GM18951 (cell line): ENCODE measurements around the gene GAS7.

Experiments
- POLR2A ChIP-seq: IDR thresholded peaks from 4 replicates; pipeline ENCODE4 v1.6.1; 2011; ENCODE audit warnings: mild to moderate bottlenecking; ENCODE audit not compliant: insufficient read length, insufficient read depth; ENCODE audit errors: extremely low read depth
- in situ Hi-C: fragments of 300-500 bp; cut with MboI; formaldehyde crosslinking; loops from one replicate; pipeline ENCODE4 v1.12.0; 2022; ENCODE audit warnings: low sequenced_read_pairs, mixed read lengths, inconsistent platforms; ENCODE audit not compliant: unreplicated experiment

The GAS7 gene

DNA sequence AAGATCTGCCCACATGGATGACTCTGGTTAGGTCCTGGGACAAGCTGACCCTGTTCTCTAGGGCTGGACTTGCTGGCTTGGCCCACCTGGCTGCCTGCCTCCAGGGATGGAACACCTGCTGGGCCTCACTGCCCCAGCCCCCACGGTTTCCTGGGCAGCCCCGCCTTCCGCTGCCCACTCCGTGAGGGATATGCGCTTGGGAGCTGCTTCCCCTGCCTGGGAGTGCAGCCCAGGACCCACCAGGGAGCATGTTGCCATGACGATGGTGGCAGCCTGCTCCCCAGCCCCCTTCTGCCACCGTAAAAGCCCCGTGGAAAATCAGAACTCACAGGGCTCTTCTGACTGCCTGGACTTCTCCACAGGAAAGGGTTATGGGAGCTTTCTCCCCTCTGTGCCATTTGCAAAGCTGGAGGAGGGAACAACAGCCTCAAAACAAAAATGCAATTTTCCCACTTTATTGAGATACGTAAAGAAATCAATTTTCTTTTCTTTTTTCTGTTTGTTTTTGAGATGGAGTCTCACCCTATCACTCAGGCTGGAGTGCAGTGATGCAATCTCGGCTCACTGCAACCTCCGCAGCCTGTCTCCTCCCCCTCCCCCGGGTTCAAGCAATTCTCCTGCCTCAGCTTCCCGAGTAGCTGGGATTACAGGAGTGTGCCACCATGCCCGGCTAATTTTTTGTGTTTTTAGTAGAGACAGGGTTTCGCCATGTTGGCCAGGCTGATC lies 18.0 kb upstream of the GAS7 start:
- in situ Hi-C loops = no loop called here
- no peak for TF ChIP-seq POLR2A

DNA sequence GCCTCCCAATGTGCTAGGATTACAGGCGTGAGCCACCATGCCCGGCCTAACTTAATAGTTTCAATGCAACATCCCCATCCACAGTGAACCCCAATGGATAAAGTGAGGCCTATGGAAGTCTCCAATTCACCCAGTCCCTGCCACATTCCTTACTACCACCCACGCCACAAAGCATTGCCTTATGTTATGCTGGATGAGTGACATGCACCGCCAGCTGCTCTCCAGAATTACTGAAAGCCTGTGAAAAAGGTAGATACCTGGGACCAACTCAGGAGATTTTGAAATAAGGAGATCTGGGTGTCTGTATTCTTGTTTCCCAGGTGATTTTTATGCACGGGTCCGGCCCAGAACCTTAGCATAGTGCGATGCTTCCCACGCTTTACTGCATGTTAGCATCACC lies 16.9 kb upstream of the GAS7 start:
- TF ChIP-seq POLR2A = no peak
- in situ Hi-C loops = no loop called here

DNA sequence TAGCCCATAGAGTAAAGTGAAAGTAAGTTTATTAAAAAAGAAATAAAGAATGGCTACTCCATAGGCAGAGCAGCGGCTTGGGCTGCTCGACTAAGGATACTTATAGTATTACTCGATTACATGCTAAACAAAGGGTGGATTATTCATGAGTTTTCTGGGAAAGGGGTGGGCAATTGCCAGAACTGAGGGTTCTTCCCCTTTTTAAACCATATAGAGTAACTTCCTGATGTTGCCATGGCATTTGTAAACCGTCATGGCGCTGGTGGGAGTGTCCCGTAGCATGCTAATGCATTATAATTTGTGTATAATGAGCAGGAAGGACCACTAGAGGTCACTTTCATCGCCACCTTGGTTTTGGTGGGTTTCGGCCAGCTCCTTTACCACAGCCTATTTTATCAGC lies 13.3 kb upstream of the GAS7 start:
- TF ChIP-seq POLR2A = no peak
- in situ Hi-C loops = no loop called here

DNA sequence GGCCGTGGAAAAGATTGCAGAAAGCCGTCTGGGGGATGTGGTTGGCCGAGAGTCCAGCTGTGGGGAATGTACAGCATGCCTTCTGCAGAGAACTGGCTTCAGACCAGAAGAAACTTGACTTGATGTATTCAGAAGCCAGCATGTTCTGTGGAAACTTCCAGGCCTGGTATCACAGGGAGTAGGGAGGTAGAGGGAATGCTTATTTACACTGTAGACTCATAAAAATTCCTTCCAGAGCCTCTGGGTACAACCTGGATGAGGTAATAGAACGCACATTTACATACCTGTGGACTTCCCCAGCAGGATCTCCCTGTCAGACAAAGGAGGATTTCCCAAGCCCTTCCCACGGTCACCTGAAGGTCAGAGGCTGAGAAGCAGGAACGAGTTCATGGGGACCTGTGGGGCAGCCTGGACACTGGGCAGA lies 11.8 kb upstream of the GAS7 start:
- in situ Hi-C loops = no loop called here
- TF ChIP-seq POLR2A = no peak

DNA sequence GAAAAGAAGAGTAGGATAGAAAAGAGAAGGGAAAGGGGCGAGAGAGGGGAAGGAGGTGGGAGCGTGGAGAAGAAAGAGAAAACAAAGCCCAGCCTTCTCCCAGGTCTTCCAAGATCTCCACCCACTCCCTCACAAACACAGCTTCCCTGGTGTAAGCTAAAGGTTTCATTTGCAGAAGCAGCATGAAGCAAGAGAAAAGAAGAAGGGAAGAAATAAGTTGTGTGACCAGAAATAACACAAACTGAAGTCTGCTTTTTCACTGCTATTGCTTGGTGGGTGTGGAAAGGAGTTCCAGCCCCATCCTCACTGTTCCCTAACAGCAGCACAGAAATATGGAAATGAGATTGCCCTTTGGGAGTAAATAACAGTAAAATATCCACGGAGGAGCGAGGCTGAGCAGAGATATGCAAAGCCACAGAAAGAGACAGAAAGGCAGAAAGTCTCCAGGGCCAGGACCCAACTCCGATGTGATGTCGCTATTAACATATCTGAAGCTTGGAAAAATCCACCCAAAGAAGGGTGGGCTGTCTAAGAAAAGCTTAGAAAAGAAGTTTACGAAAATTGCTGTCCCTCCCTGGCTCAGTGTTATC lies 10.3 kb upstream of the GAS7 start:
- TF ChIP-seq POLR2A = no peak
- in situ Hi-C loops = no loop called here

DNA sequence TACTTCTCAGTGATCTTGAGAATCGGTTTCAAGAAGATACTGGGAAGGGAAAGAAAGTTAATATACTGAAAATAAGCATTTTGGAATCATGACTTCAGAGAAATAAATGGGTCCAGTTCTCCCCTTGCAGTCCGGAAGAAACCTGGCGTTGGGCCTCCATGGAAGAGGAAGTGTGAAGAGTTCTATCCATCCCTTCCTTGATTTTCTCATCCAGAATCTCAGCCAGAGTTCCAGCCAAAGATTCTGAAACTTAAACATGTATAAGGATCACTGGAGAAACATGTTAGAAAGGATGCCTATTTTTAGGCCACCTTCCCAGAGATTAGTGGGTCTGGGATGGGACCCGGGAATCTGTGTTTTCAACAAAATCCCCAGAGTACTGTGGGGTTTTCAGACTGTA lies 8.7 kb upstream of the GAS7 start:
- in situ Hi-C loops = no loop called here
- TF ChIP-seq POLR2A = no peak

DNA sequence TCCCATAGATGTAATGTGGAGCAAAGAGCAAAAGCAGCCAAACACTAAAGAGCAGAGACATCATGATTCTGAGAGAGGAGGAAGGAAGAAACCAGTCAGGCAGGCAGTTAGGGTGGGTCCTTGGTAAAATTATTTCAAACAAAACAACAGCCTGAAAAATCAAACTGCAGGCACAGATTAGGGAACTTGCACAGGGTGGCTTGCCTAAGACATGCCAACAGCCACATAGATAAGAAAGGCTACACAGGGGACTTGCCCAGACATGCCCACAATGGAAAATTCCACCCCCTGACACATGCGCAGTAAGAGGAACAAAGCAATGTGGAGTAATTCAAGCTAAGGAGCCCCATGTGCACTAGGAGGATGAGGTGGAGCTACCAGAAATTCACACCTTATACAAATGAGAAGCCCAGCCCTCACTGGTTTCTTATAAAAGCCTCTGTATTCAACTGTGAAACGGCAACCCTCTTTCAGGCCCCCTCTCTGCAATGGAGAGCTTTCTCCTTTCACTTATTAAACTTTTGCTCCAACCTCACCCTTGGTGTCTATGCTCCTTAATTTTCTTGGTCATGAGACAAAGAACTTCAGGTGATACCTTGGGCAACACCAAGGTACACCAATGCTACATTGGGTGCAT lies 7.3 kb upstream of the GAS7 start:
- TF ChIP-seq POLR2A = no peak
- in situ Hi-C loops = no loop called here

DNA sequence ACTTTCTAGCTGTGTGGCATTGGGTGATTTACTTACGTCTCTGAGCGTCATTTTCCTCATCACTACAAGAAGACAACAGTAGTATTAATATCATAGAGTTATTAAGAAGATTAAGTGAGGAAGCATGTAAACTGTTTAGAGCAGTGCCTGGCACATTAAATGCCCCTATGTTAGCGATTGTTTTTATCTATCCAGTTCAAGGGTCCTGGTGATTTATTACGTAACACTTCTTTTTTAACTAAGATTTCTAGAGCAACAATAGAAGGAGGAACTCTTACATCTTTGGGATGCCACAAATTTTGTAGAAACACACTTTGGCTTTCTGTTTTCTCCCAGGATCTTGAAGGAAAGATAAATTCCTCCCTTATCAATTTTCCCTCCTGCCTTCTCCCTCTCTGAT lies 3.3 kb upstream of the GAS7 start:
- no peak for TF ChIP-seq POLR2A
- in situ Hi-C loops = no loop called here

DNA sequence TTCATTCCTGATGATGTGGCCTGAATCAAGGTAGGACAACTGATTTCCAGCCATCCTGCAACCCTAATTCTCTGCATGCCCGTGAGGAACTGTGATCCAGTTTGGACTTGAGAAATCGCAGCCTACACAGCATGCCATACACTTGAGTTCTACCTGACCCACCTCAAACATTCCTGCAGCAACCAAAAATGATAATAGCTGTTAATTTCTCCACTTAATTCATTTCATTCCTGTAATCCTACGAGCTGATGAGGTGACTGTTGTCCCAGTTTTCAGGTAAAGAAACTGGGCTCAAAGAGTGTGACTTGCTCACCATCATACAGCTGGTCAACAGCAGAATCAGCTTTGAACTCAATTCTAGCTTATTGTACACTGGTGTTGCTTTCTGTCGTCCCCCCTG lies 2.2 kb upstream of the GAS7 start:
- no peak for TF ChIP-seq POLR2A
- in situ Hi-C loops = no loop called here

DNA sequence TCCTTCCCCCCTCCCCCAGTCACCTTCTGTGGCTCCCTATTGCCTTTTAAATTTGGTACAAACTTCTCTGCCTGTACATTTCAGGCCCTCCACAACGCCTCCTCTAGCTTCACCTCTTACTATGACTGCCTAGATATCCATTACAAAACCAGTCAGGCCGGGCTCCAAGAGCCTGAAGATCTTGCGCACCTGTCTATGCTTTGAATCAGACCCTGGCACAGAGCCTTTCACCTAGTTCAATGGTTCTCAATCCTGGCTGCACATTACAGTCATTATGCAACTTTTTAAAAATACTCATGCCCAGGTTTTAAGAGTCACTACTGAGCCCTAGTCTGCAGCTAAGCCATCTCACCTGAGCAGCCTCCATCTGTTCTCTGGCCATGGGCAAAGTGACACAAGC lies 1.6 kb upstream of the GAS7 start:
- in situ Hi-C loops = no loop called here
- no peak for TF ChIP-seq POLR2A

DNA sequence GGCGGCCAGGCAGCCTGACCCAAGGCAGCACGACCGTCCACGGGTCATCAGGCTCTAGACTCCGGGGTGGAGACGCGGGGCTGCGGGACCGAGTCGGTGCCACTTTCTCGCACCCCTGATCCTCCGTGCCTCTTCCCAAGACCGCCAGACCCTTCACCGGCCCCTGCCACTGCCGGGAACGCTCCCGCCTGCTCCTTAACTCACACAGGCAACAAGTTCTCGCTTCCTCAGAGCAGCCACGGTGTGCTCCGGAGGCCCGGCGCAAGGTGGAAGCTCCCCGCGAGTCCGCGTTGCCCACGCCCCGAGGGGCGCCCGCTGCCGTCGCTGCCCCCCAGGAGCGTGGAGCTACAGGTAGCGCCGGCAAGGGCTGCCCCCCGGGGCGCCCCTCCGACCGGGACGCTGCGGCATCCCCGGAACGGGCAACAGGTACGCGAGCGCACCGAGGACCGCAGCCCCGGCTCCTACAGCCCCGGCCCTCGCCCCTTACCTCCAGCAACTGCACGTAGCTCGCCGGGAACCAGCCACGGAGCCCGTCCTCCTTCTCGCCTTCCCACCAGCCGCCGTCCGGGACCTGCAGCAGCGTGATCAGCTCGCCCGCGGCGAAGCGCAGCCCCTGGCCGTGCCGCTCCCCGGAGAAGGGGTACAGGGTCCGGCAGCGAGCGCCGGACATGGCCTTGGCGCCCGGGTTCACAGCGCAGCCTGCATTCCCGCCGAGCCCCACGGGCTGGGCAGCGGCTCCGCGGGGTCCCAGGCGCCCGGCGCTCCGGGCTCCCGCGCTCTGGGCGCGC lies 491 bp downstream of the GAS7 start:
- in situ Hi-C loops = no loop called here

DNA sequence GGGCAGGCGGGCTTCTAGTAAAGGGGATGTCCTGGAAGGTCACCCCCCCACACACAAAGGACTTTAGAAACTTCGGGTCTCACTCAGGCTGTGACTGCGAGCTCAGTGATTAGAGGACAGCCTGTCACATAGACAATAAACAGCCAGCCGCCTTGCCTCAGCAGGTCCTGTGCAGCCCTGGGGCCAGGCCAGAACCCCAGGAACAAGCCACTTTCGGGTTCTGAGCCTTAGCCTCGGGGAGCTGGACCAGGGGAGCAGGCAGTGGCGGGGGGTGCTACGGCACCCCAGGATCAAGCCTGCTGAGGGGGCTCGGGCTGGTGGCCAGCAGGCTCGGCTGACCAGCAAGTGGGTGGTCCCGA lies 1.1 kb downstream of the GAS7 start:
- in situ Hi-C loops = no loop called here
- TF ChIP-seq POLR2A = no peak

More for the DNA sequence above, 491 bp downstream of the GAS7 start:
- no peak for TF ChIP-seq POLR2A

DNA sequence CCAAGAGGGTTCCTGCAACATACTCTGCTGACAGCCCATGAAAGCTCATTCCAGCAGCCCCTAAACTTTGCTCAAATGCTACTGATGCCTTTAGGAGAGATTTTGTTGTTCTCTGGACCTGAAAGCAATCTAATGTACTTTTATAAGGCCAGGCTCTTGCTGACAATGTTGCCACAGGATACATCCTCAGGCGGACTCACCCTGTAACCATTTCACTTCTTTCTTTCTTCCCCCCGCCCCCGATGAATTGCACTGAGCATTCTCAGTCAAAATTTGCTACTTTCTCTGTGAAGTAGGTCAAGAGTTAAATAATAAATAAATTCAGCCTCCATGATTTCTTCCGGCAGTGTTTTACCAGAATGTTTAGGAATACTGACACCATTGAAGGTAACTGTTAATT lies 1.5 kb downstream of the GAS7 start:
- in situ Hi-C loops = no loop called here
- TF ChIP-seq POLR2A = no peak
